Cardiac muscle cell (in vitro differentiated cells and primary cell): ENCODE data around the gene RALA. TPM values are rescaled to one million over a fixed set of nuclear protein-coding genes. Genes with fewer than 3 reads are reported as not detected.

Experiments used
- DNase-seq, 2 donors: peaks; one replicate each; pipeline versions ENCODE4 v3.0.0 to v3.0.0-alpha.2; 2010 to 2017; ENCODE audit warnings: low read depth in 1 of 2, low spot score in 1 of 2
- H3K27ac ChIP-seq: fragments of 200-600 bp; sonication (generic); 2 replicates; pipeline ENCODE4 v1.5.1; 2016
- H3K27me3 ChIP-seq: fragments of 200-600 bp; sonication (generic); 2 replicates; pipeline ENCODE4 v1.6.0; 2016; ENCODE audit warnings: control low read depth
- H3K36me3 ChIP-seq: fragments of 200-600 bp; sonication (generic); 2 replicates; pipeline ENCODE4 v1.5.1; 2016; ENCODE audit warnings: control low read depth
- H3K4me1 ChIP-seq: fragments of 200-600 bp; sonication (generic); 2 replicates; pipeline ENCODE4 v1.8.1; 2017; ENCODE audit warnings: low read depth, mild to moderate bottlenecking, mixed run types
- H3K4me3 ChIP-seq: fragments of 200-600 bp; sonication (generic); 2 replicates; pipeline ENCODE4 v1.5.1; 2016; ENCODE audit warnings: mild to moderate bottlenecking
- H3K9me3 ChIP-seq: fragments of 200-600 bp; sonication (generic); 2 replicates; pipeline ENCODE4 v1.5.1; 2017; ENCODE audit warnings: low read depth, mild to moderate bottlenecking, control low read depth
- polyA plus RNA-seq: library from polyadenylated mRNA; unstranded; fragments of >200 nt; fragmentation: Nextera tagmentation; extraction: Ambion mirVana; gene quantifications from 2 replicates; pipeline ENCODE4 v1.2.1, GENCODE V29; 2016
- total RNA-seq: library from RNA; depleted of rRNA; stranded (reverse); fragments of >200 nt; gene quantifications from 2 replicates; pipeline ENCODE4 v1.2.3, GENCODE V29; 2016
- TF ChIP-seq, protein P1 (sequence below): IDR thresholded peaks from 2 replicates; pipeline ENCODE4 v1.5.1; 2012; ENCODE audit warnings: low read depth, mild to moderate bottlenecking, low read length

Gene RALA
- total and polyA plus RNA-seq, 2 experiments from 2014 or later, result 7.3 to 44.4 TPM

DNA sequence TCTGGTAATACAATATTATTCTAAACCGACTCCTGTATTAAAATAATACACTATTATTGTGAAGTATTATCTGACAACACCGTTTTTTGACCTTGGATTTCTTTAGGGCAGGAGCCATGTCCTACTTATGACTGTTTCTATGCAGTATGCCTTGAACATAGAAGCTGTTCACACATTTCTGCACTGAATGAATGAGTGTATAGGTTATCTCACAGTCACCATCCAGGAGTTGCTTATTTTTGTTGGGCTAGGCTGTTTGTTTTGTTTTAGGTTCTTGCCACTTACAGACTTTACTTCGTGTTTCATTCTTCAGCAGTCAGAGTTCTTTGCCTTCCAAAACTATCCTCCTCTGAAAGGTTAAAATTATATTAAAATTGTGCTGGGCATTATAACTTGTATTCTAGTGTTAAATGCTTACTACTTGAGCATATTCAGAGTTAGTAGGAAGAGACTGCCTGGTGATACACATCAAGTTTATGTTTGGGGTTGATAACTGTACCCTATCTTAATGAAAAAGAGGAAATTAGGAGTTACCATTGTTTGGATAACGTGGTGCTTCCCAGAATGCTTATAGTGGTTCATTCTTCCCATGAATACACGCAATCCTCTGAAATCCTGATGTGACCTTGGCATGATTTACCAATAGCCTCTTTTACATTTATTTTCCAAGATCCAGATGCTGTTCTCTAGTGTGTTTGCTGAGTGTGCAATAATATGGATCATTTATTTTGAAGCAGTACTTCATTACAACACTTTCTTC lies 1.7 kb downstream of the RALA start:
- Histone ChIP-seq H3K27ac (no peak overlapping the region), H3K36me3 (no peaks in the 10 kb centered on the region), H3K4me1 (peaks cover 29% of the 10 kb centered on the region), H3K9me3 (no peaks in the 10 kb centered on the region), H3K27me3 (no peaks in the 10 kb centered on the region), H3K4me3 (peak overlapping the region; percentile 62)
- peak in 1 of 2 donors; percentile 54 for DNase-seq
- TF ChIP-seq, protein P1, sequence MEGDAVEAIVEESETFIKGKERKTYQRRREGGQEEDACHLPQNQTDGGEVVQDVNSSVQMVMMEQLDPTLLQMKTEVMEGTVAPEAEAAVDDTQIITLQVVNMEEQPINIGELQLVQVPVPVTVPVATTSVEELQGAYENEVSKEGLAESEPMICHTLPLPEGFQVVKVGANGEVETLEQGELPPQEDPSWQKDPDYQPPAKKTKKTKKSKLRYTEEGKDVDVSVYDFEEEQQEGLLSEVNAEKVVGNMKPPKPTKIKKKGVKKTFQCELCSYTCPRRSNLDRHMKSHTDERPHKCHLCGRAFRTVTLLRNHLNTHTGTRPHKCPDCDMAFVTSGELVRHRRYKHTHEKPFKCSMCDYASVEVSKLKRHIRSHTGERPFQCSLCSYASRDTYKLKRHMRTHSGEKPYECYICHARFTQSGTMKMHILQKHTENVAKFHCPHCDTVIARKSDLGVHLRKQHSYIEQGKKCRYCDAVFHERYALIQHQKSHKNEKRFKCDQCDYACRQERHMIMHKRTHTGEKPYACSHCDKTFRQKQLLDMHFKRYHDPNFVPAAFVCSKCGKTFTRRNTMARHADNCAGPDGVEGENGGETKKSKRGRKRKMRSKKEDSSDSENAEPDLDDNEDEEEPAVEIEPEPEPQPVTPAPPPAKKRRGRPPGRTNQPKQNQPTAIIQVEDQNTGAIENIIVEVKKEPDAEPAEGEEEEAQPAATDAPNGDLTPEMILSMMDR, result no peak

- no peak for DNase-seq
- Histone ChIP-seq H3K4me3 (no peak overlapping the region), H3K36me3 (no peaks in the 10 kb centered on the region), H3K9me3 (no peaks in the 10 kb centered on the region), H3K27ac (no peak overlapping the region), H3K4me1 (no peaks in the 10 kb centered on the region), H3K27me3 (no peaks in the 10 kb centered on the region)
- TF ChIP-seq, protein P1, result no peak
These were observed 8.4 kb downstream of the RALA start for GRCh38 chr7:39631736-39632308.

GRCh38 chr7:39633563-39634477 lies 10.4 kb downstream of the RALA start:
- TF ChIP-seq, protein P1, result no peak
- no peaks in the 10 kb centered on the region for H3K27me3 ChIP-seq
- H3K9me3 ChIP-seq, result no peaks in the 10 kb centered on the region
- no peak overlapping the region for H3K27ac ChIP-seq
- DNase-seq, result no peak
- H3K4me1 ChIP-seq, result no peaks in the 10 kb centered on the region
- H3K36me3 ChIP-seq, result no peaks in the 10 kb centered on the region
- H3K4me3 ChIP-seq, result no peak overlapping the region

DNA sequence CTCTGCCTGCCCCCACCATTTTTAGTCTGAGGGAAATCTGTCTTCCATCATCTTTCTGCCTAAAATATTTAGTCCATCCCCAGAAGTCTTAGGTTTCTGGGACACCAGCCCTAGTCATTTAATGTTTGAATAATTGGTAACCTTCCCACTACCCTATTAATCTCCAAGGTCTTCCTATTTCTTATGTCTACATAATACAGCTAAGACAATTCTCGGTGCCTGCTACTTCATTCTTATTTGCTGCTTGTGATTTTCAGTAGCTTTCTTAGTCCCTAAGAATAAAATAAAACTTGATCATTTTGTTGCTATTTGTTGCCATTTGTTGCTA lies 11.1 kb downstream of the RALA start:
- no peak overlapping the region for H3K4me3 ChIP-seq
- H3K27ac ChIP-seq, result no peak overlapping the region
- H3K9me3 ChIP-seq, result no peaks in the 10 kb centered on the region
- no peak for DNase-seq
- H3K27me3 ChIP-seq, result no peaks in the 10 kb centered on the region
- no peaks in the 10 kb centered on the region for H3K4me1 ChIP-seq
- TF ChIP-seq, protein P1, result no peak
- no peaks in the 10 kb centered on the region for H3K36me3 ChIP-seq

DNA sequence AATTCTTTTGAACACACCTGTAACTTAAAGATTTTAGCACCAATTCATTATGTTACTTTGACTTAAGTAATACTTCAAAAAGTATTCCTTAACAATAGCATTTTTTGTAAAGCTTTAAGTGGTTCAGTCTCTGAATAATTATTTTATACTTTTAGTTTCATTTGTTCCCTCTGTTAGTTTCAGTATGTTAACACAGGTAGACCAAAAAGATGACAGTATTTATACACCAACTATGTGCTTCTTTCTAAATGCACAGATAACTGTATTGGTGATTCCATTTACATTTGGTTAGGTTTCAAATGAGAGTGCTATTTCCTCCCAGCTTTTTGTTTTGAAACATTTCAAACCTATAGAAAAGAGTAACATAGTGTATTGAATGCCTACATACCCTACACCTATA lies 14.0 kb downstream of the RALA start:
- Histone ChIP-seq H3K27ac (no peak overlapping the region), H3K9me3 (no peaks in the 10 kb centered on the region), H3K27me3 (no peaks in the 10 kb centered on the region), H3K4me1 (peaks cover 7% of the 10 kb centered on the region), H3K36me3 (no peaks in the 10 kb centered on the region), H3K4me3 (no peak overlapping the region)
- TF ChIP-seq, protein P1, result no peak
- DNase-seq, result no peak
